HG03066 (cell line): Measurements from ENCODE around the gene LONRF3.
"Not testable (repeated sequence)": the region's sequence is repeated elsewhere in the genome, so short reads cannot be mapped to it uniquely, and the experiment has no call there.

ENCODE experiments used
- ATAC-seq: cut with Tn5 transposase; IDR thresholded peaks from one replicate; pipeline ENCODE4 v1.9.1; 2021; ENCODE audit warnings: low read depth; ENCODE audit not compliant: unreplicated experiment

Gene LONRF3

DNA sequence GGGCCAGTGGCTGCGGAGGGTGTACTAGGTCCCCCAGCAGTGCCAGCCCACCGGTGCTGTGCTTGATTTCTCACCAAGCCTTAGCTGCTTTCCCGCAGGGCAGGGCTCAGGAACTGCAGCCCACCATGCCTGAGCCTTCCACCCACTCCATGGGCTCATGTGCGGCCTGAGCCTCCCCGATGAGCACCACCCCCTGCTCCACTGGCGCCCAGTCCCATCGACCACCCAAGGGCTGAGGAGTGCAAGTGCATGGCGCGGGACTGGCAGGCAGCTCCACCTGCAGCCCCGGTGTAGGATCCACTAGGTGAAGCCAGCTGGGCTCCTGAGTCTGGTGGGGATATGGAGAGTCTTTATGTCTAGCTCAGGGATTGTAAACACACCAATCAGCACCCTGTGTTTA is 55.2 kb downstream of the LONRF3 start:
- not testable (repeated sequence) for ATAC-seq

- ATAC-seq, result no peak
Measured at GRCh38 chrX:119030990-119031389, 56.6 kb downstream of the LONRF3 start.

- no peak for ATAC-seq
Measured at GRCh38 chrX:119036107-119037029, 62.0 kb downstream of the LONRF3 start.

- ATAC-seq, result no peak
Measured at GRCh38 chrX:119040432-119040831, 66.0 kb downstream of the LONRF3 start.

DNA sequence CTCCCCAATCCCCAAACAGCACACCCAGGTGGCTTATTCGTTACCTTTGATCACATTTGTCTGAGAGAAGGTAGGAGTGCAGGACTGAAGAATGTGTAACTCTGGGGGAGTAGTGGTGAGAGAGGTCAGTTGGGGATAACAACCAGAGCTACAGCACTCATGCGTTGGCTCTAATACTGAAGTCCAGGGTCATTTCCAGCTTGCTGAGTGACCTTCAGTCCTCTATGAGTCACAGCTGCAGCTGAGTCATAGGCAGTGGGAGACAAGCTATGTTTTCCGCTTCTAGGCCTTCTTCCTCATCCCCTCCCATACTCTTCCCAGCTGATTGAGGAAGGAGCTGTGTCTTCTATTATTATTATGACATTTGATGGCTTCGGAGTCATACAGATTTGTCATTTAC is 66.8 kb downstream of the LONRF3 start:
- no peak for ATAC-seq

DNA sequence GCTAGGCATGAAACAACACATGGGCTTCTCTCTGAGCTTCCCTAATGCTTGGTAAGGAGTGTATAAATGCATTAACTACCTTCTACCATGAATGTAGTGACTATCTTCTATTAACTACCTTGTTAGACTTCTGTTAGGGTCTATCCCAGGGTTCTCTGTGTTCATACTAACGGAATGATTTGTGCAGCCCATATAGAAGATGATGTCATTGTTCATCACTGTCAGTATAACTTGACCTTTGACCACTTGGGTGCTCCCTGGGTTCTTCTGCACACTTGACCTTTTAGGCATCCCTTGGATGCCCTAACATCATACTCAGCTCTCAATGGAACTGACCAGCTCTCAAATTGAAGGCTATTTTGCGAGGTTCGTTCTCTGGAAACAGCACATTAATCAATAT is 67.6 kb downstream of the LONRF3 start:
- no peak for ATAC-seq

GRCh38 chrX:119042996-119043395 is 68.6 kb downstream of the LONRF3 start:
- no peak for ATAC-seq

- no peak for ATAC-seq
Measured at GRCh38 chrX:119045884-119046283, 71.5 kb downstream of the LONRF3 start.

DNA sequence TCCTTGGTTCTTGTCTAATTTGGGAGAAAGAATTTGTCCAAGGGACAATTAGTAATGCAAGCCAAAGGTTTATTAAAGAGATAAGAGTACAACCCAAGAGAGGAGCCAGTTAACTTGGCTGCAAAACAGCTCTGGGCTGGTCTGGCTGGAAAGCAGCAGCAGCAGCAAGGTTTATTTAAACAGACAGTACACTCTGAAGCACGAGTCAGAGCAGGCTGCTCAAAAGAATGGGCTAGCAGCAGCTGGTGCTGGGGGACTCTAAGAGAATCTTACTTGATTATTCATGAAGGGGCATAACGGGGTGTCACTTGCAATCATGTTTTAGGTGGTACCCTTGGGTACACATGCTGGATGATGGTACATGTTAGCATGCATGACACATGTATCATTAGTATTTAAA is 81.3 kb downstream of the LONRF3 start:
- no peak for ATAC-seq

- no peak for ATAC-seq
Measured at GRCh38 chrX:119062750-119063374, 88.4 kb downstream of the LONRF3 start.

DNA sequence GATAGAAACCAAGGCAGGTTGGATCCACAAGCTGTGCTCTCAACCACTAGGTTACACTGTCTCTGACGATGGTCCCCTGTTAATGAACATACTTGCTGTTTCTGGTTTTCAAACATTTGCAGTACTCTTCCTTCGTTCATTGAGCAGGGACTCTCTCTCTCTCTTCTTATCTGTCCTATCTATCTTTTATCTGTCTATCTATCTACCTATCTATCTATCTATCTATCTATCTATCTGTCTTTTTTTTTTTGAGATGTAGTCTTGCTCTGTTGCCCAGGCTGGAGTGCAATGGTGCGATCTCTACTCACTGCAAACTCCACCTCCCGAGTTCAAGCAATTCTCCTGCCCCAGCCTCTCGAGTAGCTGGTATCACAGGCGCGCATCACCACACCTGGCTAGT is 89.0 kb downstream of the LONRF3 start:
- ATAC-seq, result no peak

DNA sequence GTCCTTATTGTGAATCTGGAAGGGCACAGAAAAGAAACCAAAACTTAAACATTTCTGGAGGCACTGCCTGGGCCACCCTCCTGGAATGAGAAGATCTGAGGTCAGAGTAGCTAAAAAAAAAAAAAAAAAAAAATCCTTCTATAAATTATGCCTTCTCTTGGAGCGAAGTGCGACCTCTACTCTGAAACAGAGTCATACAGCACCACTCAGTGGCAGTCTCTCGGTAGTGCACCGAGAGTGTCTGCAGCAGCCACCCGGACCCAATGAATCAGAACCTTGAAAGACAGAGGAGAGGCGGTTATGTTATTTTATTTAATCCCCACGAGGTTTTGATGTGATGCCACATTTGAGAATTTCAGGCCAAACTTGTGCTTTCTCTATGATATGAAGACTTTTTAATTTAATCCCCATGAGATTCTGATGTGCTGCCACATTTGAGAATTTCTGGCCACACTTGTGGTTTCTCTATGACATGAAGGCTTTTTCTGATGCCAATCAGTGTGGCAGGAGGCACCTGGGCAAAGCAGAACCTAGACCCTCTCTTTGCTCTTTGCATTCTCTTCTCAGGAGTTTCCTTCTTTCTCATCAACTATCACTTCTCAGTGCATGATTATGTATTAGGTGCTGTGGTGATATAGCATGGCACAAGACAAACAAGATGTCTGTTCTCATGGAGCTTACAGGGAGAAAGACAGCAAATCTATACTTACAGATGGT is 92.8 kb downstream of the LONRF3 start:
- ATAC-seq, result no peak
